ENCODE data around the gene PLA2G2C. TPM values are rescaled to one million over a fixed set of nuclear protein-coding genes. Genes with fewer than 3 reads are reported as not detected.

The PLA2G2C gene
- total RNA-seq, 1 donor from 2014 or later, result not detected

DNA sequence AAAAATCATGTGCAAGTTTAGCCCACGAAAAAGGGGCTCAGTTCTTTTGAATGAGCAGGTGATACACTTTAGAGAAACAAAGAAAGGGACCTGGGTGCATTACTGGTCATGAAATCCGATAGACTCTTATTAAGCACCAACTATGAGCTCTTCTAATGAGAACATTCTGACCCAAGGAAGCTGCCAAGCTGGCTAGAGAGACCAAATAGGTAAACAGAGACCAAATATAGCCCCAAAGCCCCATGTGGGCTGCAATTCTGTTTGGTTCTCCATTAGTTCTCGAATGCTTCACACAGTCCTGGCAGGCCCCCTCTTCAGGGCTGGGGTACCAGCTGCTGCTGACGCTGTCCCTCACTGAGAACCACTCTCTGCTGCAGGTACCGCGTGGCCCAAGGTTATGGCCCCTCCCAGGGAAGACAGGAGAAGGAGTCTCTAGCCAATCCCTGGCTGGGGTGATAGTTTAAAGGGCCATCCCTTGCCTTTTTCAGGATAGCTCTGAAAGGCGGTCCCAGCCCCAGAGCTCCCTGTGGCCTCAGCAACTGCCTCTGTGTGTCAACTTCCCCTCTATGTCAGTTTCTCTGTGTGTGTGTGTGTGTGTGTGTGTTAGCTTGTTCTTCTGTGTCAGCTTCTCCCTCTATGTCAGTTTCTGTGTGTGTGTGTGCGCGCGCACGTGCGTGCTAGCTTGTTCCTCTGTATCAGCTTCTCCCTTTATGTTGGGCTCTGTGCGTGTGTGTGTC lies 7.5 kb downstream of the PLA2G2C start:
- intact Hi-C loops (cut with micrococcal nuclease), result no loop called here
- POLR2A ChIA-PET, result no interaction called here
- Mint-ChIP-seq H3K4me1 (peaks cover 8% of the 10 kb centered on the region), H3K9me3 (peaks cover 7% of the 10 kb centered on the region), H3K27me3 (peaks cover 10% of the 10 kb centered on the region), H3K4me3 (no peak overlapping the region), H3K27ac (no peak overlapping the region), H3K36me3 (ENCODE audit: low read depth) (no peaks in the 10 kb centered on the region)
- TF ChIP-seq, protein P1, sequence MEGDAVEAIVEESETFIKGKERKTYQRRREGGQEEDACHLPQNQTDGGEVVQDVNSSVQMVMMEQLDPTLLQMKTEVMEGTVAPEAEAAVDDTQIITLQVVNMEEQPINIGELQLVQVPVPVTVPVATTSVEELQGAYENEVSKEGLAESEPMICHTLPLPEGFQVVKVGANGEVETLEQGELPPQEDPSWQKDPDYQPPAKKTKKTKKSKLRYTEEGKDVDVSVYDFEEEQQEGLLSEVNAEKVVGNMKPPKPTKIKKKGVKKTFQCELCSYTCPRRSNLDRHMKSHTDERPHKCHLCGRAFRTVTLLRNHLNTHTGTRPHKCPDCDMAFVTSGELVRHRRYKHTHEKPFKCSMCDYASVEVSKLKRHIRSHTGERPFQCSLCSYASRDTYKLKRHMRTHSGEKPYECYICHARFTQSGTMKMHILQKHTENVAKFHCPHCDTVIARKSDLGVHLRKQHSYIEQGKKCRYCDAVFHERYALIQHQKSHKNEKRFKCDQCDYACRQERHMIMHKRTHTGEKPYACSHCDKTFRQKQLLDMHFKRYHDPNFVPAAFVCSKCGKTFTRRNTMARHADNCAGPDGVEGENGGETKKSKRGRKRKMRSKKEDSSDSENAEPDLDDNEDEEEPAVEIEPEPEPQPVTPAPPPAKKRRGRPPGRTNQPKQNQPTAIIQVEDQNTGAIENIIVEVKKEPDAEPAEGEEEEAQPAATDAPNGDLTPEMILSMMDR (IDR thresholded peaks at IDR 0.05), result no peak
- CTCF ChIA-PET, result interaction anchor here (1.0 to 1.6 kb wide), 2 partner anchors 15 to 261 kb away, joined by 3 to 6 read pairs; no protein-coding TSS in a partner anchor
- no peak for DNase-seq
- no peak for ATAC-seq (ENCODE audit: low read depth)

DNA sequence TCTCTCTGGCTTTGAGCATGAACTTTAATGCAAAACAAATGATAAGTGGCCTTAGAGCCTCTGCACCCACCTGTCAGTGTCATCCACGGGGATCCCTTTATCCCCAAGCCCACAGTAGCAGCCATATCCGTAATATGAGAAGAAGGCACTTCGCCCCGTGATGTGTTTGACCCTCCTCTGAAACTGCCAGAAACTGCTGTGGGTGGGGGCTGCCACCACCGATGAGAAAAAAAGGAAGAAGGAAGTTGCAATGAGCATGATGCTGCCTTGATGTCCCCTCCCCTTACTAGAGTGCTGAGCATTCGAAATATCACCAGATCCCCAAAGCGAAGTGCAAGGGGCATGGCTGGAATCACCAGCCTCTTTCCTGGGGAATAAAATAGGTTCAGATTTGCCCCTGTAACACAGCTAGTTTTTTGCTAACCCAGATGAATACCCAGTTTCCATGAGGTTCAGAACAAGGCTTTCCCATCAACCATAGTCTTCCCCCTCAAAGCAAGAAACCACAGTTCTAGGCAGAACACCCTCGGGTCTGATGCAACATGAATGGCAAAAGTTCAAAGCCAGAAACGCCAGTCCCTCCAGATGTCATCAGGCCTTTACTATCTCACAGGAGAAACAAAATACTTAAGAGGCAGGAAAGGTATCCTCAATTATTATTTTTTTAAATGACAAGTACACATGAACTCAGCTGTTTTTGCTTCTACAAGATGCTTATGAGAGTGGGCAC lies 11.2 kb downstream of the PLA2G2C start:
- Mint-ChIP-seq H3K27me3 (peaks cover 6% of the 10 kb centered on the region), H3K4me1 (peaks cover 22% of the 10 kb centered on the region), H3K27ac (no peak overlapping the region), H3K36me3 (ENCODE audit: low read depth) (no peaks in the 10 kb centered on the region), H3K4me3 (no peak overlapping the region), H3K9me3 (peaks cover 7% of the 10 kb centered on the region)
- DNase-seq, result no peak
- ChIA-PET CTCF (interaction anchor here (1.0 kb wide), 1 partner anchor 20 kb away, joined by 3 read pairs; no protein-coding TSS in a partner anchor), POLR2A (no interaction called here)
- ATAC-seq (ENCODE audit: low read depth), result no peak
- intact Hi-C loops (cut with micrococcal nuclease), result no loop called here
- TF ChIP-seq, protein P1 (IDR thresholded peaks at IDR 0.05), result no peak

DNA sequence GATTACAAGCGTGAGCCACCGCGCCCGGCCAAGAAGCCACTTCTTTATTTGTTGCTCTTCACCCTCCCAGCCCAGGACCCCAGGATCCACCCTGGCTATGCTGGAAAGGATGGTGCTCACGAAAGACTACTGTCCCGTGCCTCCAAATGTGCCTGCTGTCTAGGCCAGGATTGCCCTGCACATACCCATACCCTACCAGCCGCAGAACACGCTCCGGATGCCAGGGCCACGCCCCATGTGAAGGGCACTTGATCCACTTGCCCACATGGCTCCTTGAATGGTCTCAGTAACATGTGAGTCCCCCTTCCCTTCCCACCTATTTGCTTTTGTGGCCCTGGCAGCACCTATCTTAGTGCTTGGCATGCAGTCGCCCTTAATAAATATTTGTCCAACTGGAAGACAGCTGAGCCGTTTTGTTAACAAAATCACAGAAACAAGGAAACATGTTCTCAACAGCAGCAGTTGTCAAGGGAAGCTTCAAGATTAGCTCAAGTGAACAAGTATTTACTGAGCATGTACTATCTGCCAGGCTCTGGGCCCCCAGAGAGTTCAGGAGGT lies 14.2 kb downstream of the PLA2G2C start:
- no peak overlapping the region for H3K4me3 Mint-ChIP-seq
- POLR2A ChIA-PET, result interaction anchor here (0.8 to 1.2 kb wide), 3 partner anchors 8 to 52 kb away, joined by 3 to 16 read pairs (median 6); partner anchors contain the start of gene PLA2G2D
- no peak for DNase-seq
- no peaks in the 10 kb centered on the region for H3K9me3 Mint-ChIP-seq
- CTCF ChIA-PET, result interaction anchor here (0.9 to 1.4 kb wide), 2 partner anchors 9 to 19 kb away, joined by 3 to 4 read pairs; no protein-coding TSS in a partner anchor
- peaks cover 22% of the 10 kb centered on the region for H3K4me1 Mint-ChIP-seq
- no peak overlapping the region for H3K27ac Mint-ChIP-seq
- ATAC-seq (ENCODE audit: low read depth), result no peak
- H3K36me3 Mint-ChIP-seq (ENCODE audit: low read depth), result no peaks in the 10 kb centered on the region
- TF ChIP-seq, protein P1 (IDR thresholded peaks at IDR 0.05), result no peak
- H3K27me3 Mint-ChIP-seq, result peaks cover 9% of the 10 kb centered on the region
- intact Hi-C loops (cut with micrococcal nuclease), result no loop called here

DNA sequence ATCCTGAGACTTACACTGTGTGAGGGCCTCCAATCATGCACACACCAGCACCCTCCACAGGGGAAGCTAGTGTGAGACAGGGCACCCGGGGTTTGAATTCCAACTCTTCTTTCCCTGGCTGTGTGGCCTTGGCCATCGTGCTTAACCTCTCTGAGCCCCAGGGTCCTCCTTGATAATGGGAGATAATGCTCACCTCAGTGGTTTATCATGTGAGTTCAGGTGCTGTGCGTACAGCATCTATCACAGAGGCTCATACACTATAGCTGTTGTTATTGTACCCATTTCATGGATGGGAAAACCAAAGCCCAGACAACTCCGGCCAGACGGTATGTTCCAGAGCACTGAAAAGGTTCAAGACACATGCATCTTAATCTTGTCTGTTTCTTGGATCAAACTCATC lies 16.4 kb downstream of the PLA2G2C start:
- peaks cover 10% of the 10 kb centered on the region for H3K27me3 Mint-ChIP-seq
- ATAC-seq (ENCODE audit: low read depth), result no peak

More for the DNA sequence above, 16.4 kb downstream of the PLA2G2C start:
- Mint-ChIP-seq H3K27ac (no peak overlapping the region), H3K36me3 (ENCODE audit: low read depth) (no peaks in the 10 kb centered on the region), H3K4me1 (peaks cover 18% of the 10 kb centered on the region), H3K4me3 (no peak overlapping the region), H3K9me3 (peaks cover 5% of the 10 kb centered on the region)
- DNase-seq, result no peak
- CTCF ChIA-PET, result no interaction called here
- POLR2A ChIA-PET, result no interaction called here
- TF ChIP-seq, protein P1 (IDR thresholded peaks at IDR 0.05), result no peak
- intact Hi-C loops (cut with micrococcal nuclease), result loop anchor here (2.0 kb wide), 1 partner anchor 15 kb away; no protein-coding TSS in a partner anchor

Data from activated B cell treated with CpG ODN at 0.5 μM for 24 hours (primary cell).